Activated T-helper 17 cell treated with anti-CD3 and anti-CD28 coated beads, Interleukin-2, amount 50 U/mL, for 72 hours (primary cell): ENCODE results near the gene INO80C. TPM values are rescaled to one million over a fixed set of nuclear protein-coding genes. Genes with fewer than 3 reads are reported as not detected.

ENCODE experiments used
- ATAC-seq: fragments of 150-1000 bp; cut with Tn5 transposase; replicated peaks from 2 replicates; pipeline ENCODE4 v1.10.0; 2021; ENCODE audit warnings: mild to moderate bottlenecking, moderate library complexity
- H3K27ac Mint-ChIP-seq: one replicate; pipeline ENCODE4 v1.8.0; 2022; ENCODE audit warnings: mixed read lengths
- H3K27me3 Mint-ChIP-seq: one replicate; pipeline ENCODE4 v1.8.0; 2022; ENCODE audit warnings: mixed read lengths
- H3K36me3 Mint-ChIP-seq: one replicate; pipeline ENCODE4 v1.8.0; 2022; ENCODE audit warnings: low read depth, mild to moderate bottlenecking, mixed read lengths
- H3K4me1 Mint-ChIP-seq: one replicate; pipeline ENCODE4 v1.8.0; 2022; ENCODE audit warnings: mixed read lengths
- H3K4me3 Mint-ChIP-seq: one replicate; pipeline ENCODE4 v1.8.0; 2022; ENCODE audit warnings: mild to moderate bottlenecking, mixed read lengths
- H3K9me3 Mint-ChIP-seq: one replicate; pipeline ENCODE4 v1.8.0; 2022; ENCODE audit warnings: mixed read lengths
- total RNA-seq, 2 donors: library from RNA; stranded (reverse); gene quantifications; one replicate each; pipeline ENCODE4 v1.2.3, GENCODE V29; 2022

Gene INO80C, protein sequence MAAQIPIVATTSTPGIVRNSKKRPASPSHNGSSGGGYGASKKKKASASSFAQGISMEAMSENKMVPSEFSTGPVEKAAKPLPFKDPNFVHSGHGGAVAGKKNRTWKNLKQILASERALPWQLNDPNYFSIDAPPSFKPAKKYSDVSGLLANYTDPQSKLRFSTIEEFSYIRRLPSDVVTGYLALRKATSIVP
- 10 to 100 TPM; 20.6 to 22.0 TPM for total RNA-seq

GRCh38 chr18:35497370-35498197 is at the start of gene INO80C:
INO80C (minus strand) TSS chr18:35497960; CDS start chr18:35497874, 86 bp downstream.
- ATAC-seq = peak; percentile 97
- Mint-ChIP-seq H3K4me1 (peaks cover 20% of the 10 kb centered on the region), H3K9me3 (no peaks in the 10 kb centered on the region), H3K36me3 (peaks cover 6% of the 10 kb centered on the region), H3K4me3 (peak within 1 kb of the TSS; percentile 95), H3K27ac (peak within 1 kb of the TSS; percentile 99), H3K27me3 (no peaks in the 10 kb centered on the region)

DNA sequence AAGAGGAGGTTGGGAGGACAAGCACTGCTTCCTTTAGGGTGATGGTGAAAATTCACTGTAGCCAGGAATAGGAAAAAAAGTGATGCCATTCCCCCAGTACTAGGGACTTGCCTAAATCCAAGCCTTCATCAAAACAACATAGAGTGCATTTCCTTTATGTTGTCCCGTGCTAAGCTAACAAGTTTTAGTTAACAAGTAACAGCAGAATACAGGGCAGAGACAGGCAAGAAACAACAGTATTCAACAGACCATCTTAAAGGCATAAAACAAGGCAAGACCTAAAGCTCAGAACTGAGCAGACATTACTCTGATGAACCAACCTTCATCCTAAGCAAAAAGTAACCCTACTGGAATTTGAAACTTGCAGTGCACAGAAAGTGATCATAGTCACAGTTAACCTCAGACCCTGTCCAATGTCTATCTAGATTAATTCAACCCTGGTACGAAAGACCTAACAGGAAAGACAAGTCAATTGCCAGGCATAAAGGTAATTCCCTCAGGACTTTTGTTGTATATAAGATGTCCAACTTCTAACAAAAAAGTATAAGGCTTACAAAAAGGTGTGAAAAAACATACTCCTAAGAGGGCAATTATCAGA is 49.3 kb upstream of the INO80C start:
- H3K27ac Mint-ChIP-seq = no peak overlapping the region
- ATAC-seq = no peak
- H3K27me3 Mint-ChIP-seq = peaks cover 10% of the 10 kb centered on the region
- no peaks in the 10 kb centered on the region for H3K4me1 Mint-ChIP-seq
- H3K4me3 Mint-ChIP-seq = no peak overlapping the region
- H3K9me3 Mint-ChIP-seq = peaks cover 4% of the 10 kb centered on the region
- H3K36me3 Mint-ChIP-seq = no peaks in the 10 kb centered on the region

DNA sequence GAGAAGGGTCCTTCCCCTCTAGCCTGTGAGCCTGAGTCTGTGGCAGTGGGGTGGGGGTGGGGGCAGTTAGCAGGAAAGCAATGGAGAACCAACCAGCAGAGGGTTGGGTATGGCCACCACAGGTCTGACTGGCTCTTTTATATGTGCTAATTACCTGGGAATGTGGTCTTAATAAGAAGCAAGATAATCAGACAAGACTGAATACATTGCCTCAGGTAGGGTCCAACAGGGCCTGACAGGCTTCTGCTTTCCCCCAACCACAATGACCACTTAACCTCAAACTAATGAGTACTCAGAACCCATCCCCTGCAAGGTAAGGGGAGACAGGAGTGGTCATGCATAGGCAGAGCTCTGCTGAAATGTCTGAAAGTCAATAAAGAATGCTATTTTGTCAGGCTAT is 44.6 kb upstream of the INO80C start:
- ATAC-seq = no peak
- no peak overlapping the region for H3K27ac Mint-ChIP-seq
- H3K4me1 Mint-ChIP-seq = no peaks in the 10 kb centered on the region
- no peak overlapping the region for H3K4me3 Mint-ChIP-seq
- H3K36me3 Mint-ChIP-seq = no peaks in the 10 kb centered on the region
- H3K27me3 Mint-ChIP-seq = peaks cover 14% of the 10 kb centered on the region
- peaks cover 4% of the 10 kb centered on the region for H3K9me3 Mint-ChIP-seq

GRCh38 chr18:35535297-35535696 is 37.5 kb upstream of the INO80C start:
- Mint-ChIP-seq H3K36me3 (no peaks in the 10 kb centered on the region), H3K4me3 (no peak overlapping the region), H3K4me1 (no peaks in the 10 kb centered on the region), H3K27me3 (peaks cover 13% of the 10 kb centered on the region), H3K9me3 (peaks cover 11% of the 10 kb centered on the region), H3K27ac (no peak overlapping the region)
- ATAC-seq = no peak

DNA sequence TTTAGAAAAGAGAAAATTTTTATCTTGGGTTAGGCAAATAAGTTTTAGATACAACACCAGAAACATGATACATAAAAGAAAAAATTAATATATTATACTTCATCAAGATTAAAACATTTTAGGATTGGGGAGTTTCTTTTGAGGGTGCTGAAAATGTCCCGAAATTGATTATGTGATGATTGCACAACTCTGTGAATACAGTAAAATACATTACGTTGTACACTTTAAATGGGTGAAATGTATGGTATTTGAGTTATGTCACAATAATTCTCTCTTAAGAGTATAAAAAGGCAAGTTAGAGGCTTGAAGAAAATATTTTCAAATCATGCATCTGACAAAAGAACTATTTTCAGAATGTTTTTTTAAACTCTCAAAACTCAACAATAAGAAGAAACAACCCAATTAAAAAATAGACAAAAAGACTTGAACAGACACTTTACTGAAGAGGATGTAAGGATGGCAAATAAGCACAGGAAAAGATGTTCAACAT is 36.2 kb upstream of the INO80C start:
- Mint-ChIP-seq H3K9me3 (peaks cover 11% of the 10 kb centered on the region), H3K27ac (no peak overlapping the region), H3K4me1 (no peaks in the 10 kb centered on the region), H3K36me3 (no peaks in the 10 kb centered on the region), H3K27me3 (peaks cover 20% of the 10 kb centered on the region), H3K4me3 (no peak overlapping the region)
- ATAC-seq = no peak

- no peak for ATAC-seq
- Mint-ChIP-seq H3K36me3 (no peaks in the 10 kb centered on the region), H3K4me3 (no peak overlapping the region), H3K4me1 (no peaks in the 10 kb centered on the region), H3K27me3 (peaks cover 42% of the 10 kb centered on the region), H3K9me3 (peaks cover 9% of the 10 kb centered on the region), H3K27ac (no peak overlapping the region)
Observed at GRCh38 chr18:35528749-35529274, 31.1 kb upstream of the INO80C start.

DNA sequence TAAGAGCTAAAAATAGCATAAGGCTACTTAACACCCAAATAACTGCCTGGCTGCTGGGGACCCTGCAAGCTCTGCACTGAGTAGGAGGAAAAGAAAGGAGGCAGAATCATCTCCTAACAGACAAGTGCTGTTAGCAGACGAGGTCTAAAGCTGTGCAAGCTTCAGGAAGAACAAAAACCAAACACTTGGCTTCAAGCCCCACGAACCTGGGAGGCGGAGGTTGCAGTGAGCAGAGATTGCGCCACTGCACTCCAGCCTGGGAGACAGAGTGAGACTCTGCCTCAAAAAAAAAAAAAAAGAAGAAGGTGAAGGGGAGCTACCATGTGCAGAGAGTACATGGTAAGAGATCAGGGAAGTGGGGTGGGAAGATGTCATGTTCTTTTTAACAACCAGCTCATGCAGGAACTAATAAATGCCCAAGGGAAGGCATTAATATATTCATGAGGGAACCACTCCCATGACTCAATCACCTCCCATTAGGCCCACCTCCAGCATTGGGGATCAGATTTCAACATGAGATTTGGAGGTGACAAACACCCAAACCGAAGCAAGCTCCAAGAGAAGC is 28.8 kb upstream of the INO80C start:
- ATAC-seq = no peak
- Mint-ChIP-seq H3K4me1 (no peaks in the 10 kb centered on the region), H3K27ac (no peak overlapping the region), H3K36me3 (no peaks in the 10 kb centered on the region), H3K9me3 (peaks cover 4% of the 10 kb centered on the region), H3K4me3 (no peak overlapping the region), H3K27me3 (peaks cover 41% of the 10 kb centered on the region)

- Mint-ChIP-seq H3K9me3 (peaks cover 4% of the 10 kb centered on the region), H3K27ac (no peak overlapping the region), H3K27me3 (peaks cover 41% of the 10 kb centered on the region), H3K36me3 (no peaks in the 10 kb centered on the region), H3K4me3 (no peak overlapping the region), H3K4me1 (no peaks in the 10 kb centered on the region)
- ATAC-seq = no peak
Observed at GRCh38 chr18:35525795-35526494, 28.2 kb upstream of the INO80C start.

- no peak overlapping the region for H3K27ac Mint-ChIP-seq
- ATAC-seq = no peak
- peaks cover 36% of the 10 kb centered on the region for H3K27me3 Mint-ChIP-seq
- no peaks in the 10 kb centered on the region for H3K4me1 Mint-ChIP-seq
- H3K4me3 Mint-ChIP-seq = no peak overlapping the region
- H3K9me3 Mint-ChIP-seq = peaks cover 4% of the 10 kb centered on the region
- H3K36me3 Mint-ChIP-seq = no peaks in the 10 kb centered on the region
Observed at GRCh38 chr18:35524226-35524625, 26.5 kb upstream of the INO80C start.

DNA sequence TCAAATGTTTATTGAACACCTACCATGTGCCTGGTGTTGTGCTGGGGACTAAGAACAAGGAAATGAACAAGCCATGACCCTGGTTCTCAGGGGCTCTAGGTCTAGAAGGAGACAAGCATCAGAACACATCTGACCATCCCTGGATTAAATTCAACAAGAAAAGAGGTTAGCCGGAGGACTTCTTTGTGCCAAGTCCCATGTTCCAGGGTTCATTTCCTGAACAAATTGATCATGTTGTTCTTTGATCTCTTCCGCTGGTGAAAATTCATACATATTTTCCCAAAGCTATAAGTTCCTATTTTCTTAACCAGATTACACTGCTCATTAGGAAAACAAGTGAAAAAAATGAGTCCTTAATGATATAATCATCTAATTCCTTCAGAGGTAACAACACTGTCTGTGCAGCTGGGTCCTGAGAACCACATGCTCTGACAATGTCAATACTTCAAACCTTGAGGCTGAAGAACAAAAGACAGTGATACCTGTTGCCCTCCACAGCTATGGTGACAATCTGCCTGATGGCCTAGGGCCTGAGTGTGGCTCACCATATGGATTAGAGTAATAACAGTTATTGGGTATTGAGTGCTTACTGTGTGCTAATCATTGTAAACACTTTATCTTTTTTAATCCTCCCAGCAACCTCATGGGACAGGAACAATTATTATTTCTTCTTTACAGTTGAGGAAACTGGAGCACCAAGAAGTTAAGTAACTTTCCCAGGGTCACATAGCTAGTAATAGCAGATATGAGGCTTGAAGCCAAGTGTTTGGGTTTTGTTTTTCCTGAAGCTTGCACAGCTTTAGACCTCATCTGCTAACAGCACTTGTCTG is 24.6 kb upstream of the INO80C start:
- ATAC-seq = no peak
- Mint-ChIP-seq H3K27me3 (peaks cover 25% of the 10 kb centered on the region), H3K36me3 (no peaks in the 10 kb centered on the region), H3K27ac (no peak overlapping the region), H3K4me1 (no peaks in the 10 kb centered on the region), H3K9me3 (no peaks in the 10 kb centered on the region), H3K4me3 (no peak overlapping the region)

- no peak overlapping the region for H3K27ac Mint-ChIP-seq
- H3K4me1 Mint-ChIP-seq = no peaks in the 10 kb centered on the region
- H3K9me3 Mint-ChIP-seq = no peaks in the 10 kb centered on the region
- no peaks in the 10 kb centered on the region for H3K36me3 Mint-ChIP-seq
- H3K4me3 Mint-ChIP-seq = no peak overlapping the region
- no peak for ATAC-seq
- peaks cover 19% of the 10 kb centered on the region for H3K27me3 Mint-ChIP-seq
Observed at GRCh38 chr18:35521133-35521532, 23.4 kb upstream of the INO80C start.

- H3K36me3 Mint-ChIP-seq = no peaks in the 10 kb centered on the region
- no peaks in the 10 kb centered on the region for H3K4me1 Mint-ChIP-seq
- no peaks in the 10 kb centered on the region for H3K9me3 Mint-ChIP-seq
- ATAC-seq = no peak
- H3K27ac Mint-ChIP-seq = no peak overlapping the region
- peaks cover 8% of the 10 kb centered on the region for H3K27me3 Mint-ChIP-seq
- no peak overlapping the region for H3K4me3 Mint-ChIP-seq
Observed at GRCh38 chr18:35519148-35519899, 21.6 kb upstream of the INO80C start.

DNA sequence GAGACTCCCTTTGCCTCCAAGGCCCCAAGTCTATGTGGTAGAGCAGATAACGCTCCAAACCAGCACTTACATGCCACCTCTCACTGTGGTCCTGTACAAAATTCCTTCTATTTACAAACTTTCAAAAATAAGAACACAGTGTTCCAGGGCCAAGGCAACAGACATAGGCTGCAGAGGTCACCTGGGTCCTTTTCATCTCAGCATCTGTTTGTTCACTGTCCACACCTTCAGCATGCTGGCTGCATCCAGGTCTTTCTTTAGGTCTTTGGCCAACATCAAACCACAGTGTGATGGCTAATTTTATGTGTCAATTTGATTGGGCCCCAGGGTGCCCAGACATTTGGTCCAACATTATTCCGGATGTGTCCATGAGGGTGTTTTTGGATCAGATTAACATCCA is 20.0 kb upstream of the INO80C start:
- H3K4me3 Mint-ChIP-seq = no peak overlapping the region
- H3K27me3 Mint-ChIP-seq = peaks cover 3% of the 10 kb centered on the region
- H3K27ac Mint-ChIP-seq = no peak overlapping the region
- no peaks in the 10 kb centered on the region for H3K9me3 Mint-ChIP-seq
- H3K36me3 Mint-ChIP-seq = no peaks in the 10 kb centered on the region
- ATAC-seq = no peak
- H3K4me1 Mint-ChIP-seq = no peaks in the 10 kb centered on the region
